K562 (cell line): ENCODE measurements around the gene GOPC. TPM values are rescaled to one million over a fixed set of nuclear protein-coding genes. Genes with fewer than 3 reads are reported as not detected.

Experiments
- ATAC-seq: fragments of 200-7000 bp; cut with Tn5 transposase; 3 replicates; pipeline ENCODE4 v1.9.1; 2020; ENCODE audit warnings: moderate library complexity
- BruUV-seq: library from RNA; stranded (reverse); fragments of 400-500 nt; replicated peaks from 2 replicates; lab custom pipeline; 2021; lab: Mats Ljungman, UMichigan
- CTCF ChIA-PET: fragments of 300-600 bp; formaldehyde crosslinking; extraction: SDS; loops from one replicate; lab custom pipeline; 2021; ENCODE audit warnings: low intra/inter-chr PET ratio; lab: Yijun Ruan, JAX
- POLR2A ChIA-PET: fragments of 300-600, 350-650 bp; sonication (Branson Sonifier 250); formaldehyde crosslinking; extraction: SDS; loops from one replicate; lab custom pipeline; 2021; ENCODE audit warnings: antibody characterized with exemption, inconsistent platforms; lab: Yijun Ruan, JAX
- DNase-seq, 4 experiments: peaks; one replicate each; pipeline versions ENCODE4 v3.0.0 to v3.0.0-alpha.2; 2011 to 2018; ENCODE audit warnings: low spot score in 3 of 4, mixed read lengths in 3 of 4; ENCODE audit errors: extremely low read depth in 1 of 4
- FAIRE-seq: peaks from 2 replicates; lab custom pipeline; 2011; peaks lifted over from hg19 to GRCh38; lab: Jason Lieb, UNC
- H2AFZ ChIP-seq: 2 replicates; pipeline ENCODE4 v1.6.0; 2011; ENCODE audit warnings: low read depth, low read length, control low read depth, inconsistent platforms
- H3K27ac ChIP-seq: fragments of 200-600 bp; 3 replicates; pipeline ENCODE4 v1.8.0; 2011; ENCODE audit warnings: low read depth, mild to moderate bottlenecking, control low read depth, inconsistent platforms, low read length, moderate library complexity, mixed read lengths; ENCODE audit errors: extremely low read depth
- H3K27me3 ChIP-seq, 2 experiments: fragments of 300-600 bp in 1 of 2; 2 replicates in 1 of 2; 3 replicates in 1 of 2; pipeline versions ENCODE4 v1.6.0 to v1.8.0; 2011; ENCODE audit warnings: inconsistent platforms in 2 of 2, low read length in 2 of 2, mild to moderate bottlenecking in 1 of 2, mixed read lengths in 1 of 2, moderate library complexity in 1 of 2; ENCODE audit not compliant: control insufficient read depth in 2 of 2, insufficient read depth in 2 of 2
- H3K36me3 ChIP-seq: fragments of 300-600 bp; 3 replicates; pipeline ENCODE4 v1.8.0; 2011; ENCODE audit warnings: mild to moderate bottlenecking, low read length, inconsistent platforms; ENCODE audit not compliant: control insufficient read depth, insufficient read depth
- H3K4me1 ChIP-seq, 2 experiments: fragments of 200-600 bp in 1 of 2; replicated peaks in 1 of 2; 2 replicates in 1 of 2; 3 replicates in 1 of 2; pipeline versions ENCODE4 v1.5.1 to v1.8.0; 2011; ENCODE audit warnings: inconsistent platforms in 2 of 2, low read length in 2 of 2, mild to moderate bottlenecking in 1 of 2, mixed read lengths in 1 of 2, moderate library complexity in 1 of 2; ENCODE audit not compliant: control insufficient read depth in 2 of 2, insufficient read depth in 2 of 2
- H3K4me2 ChIP-seq: 2 replicates; pipeline ENCODE4 v1.6.1; 2011; ENCODE audit warnings: low read length, control low read depth, inconsistent platforms, mixed read lengths; ENCODE audit not compliant: insufficient read depth
- H3K4me3 ChIP-seq: fragments of 200-600 bp; sonication (generic), shearing (Covaris generic); 2 replicates; pipeline ENCODE4 v1.5.1; 2016; ENCODE audit warnings: control low read depth, inconsistent platforms
- H3K79me2 ChIP-seq: fragments of 200-600 bp; 3 replicates; pipeline ENCODE4 v1.8.0; 2011; ENCODE audit warnings: low read length, inconsistent platforms; ENCODE audit not compliant: control insufficient read depth, insufficient read depth
- H3K9ac ChIP-seq, 2 experiments: 2 replicates each; pipeline versions ENCODE4 v1.6.0 to v1.6.1; 2011; ENCODE audit warnings: low read depth in 2 of 2, low read length in 2 of 2, control low read depth in 1 of 2, inconsistent platforms in 1 of 2, mild to moderate bottlenecking in 1 of 2, mixed read lengths in 1 of 2; ENCODE audit not compliant: insufficient read depth in 1 of 2
- H3K9me1 ChIP-seq: one replicate; pipeline ENCODE4 v1.6.0; 2011; ENCODE audit warnings: inconsistent platforms, mild to moderate bottlenecking, low read length, moderate library complexity; ENCODE audit not compliant: control insufficient read depth, insufficient read depth
- H3K9me3 ChIP-seq: replicated peaks from 2 replicates; pipeline ENCODE4 v1.5.1; 2011; ENCODE audit warnings: low read depth, low read length, inconsistent platforms; ENCODE audit not compliant: control insufficient read depth, insufficient read depth
- H4K20me1 ChIP-seq: replicated peaks from 2 replicates; pipeline ENCODE4 v1.6.1; 2011; ENCODE audit warnings: low read length, inconsistent platforms, mixed read lengths; ENCODE audit not compliant: control insufficient read depth, insufficient read depth
- CBFA2T3 ChIP-seq: fragments of 450-650 bp; IDR thresholded peaks from 2 replicates; pipeline ENCODE4 v1.6.1; 2017
- CXXC5 ChIP-seq: fragments of 250-450 bp; sonication (Bioruptor Pico); IDR thresholded peaks from 2 replicates; pipeline ENCODE4 v1.8.0; 2022; ENCODE audit warnings: inconsistent platforms, mild to moderate bottlenecking, moderate library complexity
- EP300 ChIP-seq: IDR thresholded peaks from 2 replicates; pipeline ENCODE4 v1.6.1; 2012; ENCODE audit warnings: low read length, improper control_type of control experiment
- FOXJ3 ChIP-seq: sonication (generic); formaldehyde crosslinking; IDR thresholded peaks from 2 replicates; pipeline ENCODE4 v1.4.0; 2020; ENCODE audit warnings: mild to moderate bottlenecking, missing genetic modification reagents
- NCOA6 ChIP-seq: fragments of 450-650 bp; IDR thresholded peaks from 2 replicates; pipeline ENCODE4 v1.6.1; 2017; ENCODE audit warnings: mild to moderate bottlenecking
- PHTF2 ChIP-seq: fragments of 250-450 bp; sonication (Bioruptor Pico); IDR thresholded peaks from 2 replicates; pipeline ENCODE4 v1.5.0; 2021; ENCODE audit warnings: mild to moderate bottlenecking
- RCOR1 ChIP-seq, 2 experiments: IDR thresholded peaks; 2 replicates each; pipeline ENCODE4 v1.6.1; 2012; ENCODE audit warnings: low read depth in 2 of 2, low read length in 2 of 2, borderline replicate concordance in 1 of 2, improper control_type of control experiment in 1 of 2
- TCF7 ChIP-seq: sonication (generic); IDR thresholded peaks from 2 replicates; pipeline ENCODE4 v1.6.1; 2016; ENCODE audit warnings: antibody characterized with exemption, borderline replicate concordance
- TEAD4 ChIP-seq, 2 experiments: sonication (generic) in 1 of 2; formaldehyde crosslinking in 1 of 2; IDR thresholded peaks; 2 replicates each; pipeline versions ENCODE4 v1.6.1 to v1.8.0; 2012 to 2022; ENCODE audit warnings: borderline replicate concordance in 1 of 2, inconsistent platforms in 1 of 2, low read length in 1 of 2, mild to moderate bottlenecking in 1 of 2, missing genetic modification reagents in 1 of 2
- U2AF2 ChIP-seq: fragments of 200-400 bp; formaldehyde crosslinking; optimal IDR thresholded peaks from 2 replicates; pipeline ENCODE3; 2017; ENCODE audit warnings: low read depth, mild to moderate bottlenecking, low read length
- ZNF76 ChIP-seq: fragments of 250-450 bp; sonication (Bioruptor Pico); IDR thresholded peaks from 2 replicates; pipeline ENCODE4 v1.4.0; 2020; ENCODE audit warnings: mild to moderate bottlenecking, moderate library complexity, borderline replicate concordance
- WGBS: fragments of 100-300 bp; shearing (Covaris generic); methylation state at CpG from one replicate; pipeline ENCODE4 v1.1.6; 2016; ENCODE audit warnings: low coverage, mixed read lengths; ENCODE audit not compliant: insufficient coverage; ENCODE audit errors: missing lambda C conversion rate; 5-methylcytosine and 5-hydroxymethylcytosine counted together
- in situ Hi-C: fragments of 300-500 bp; cut with MboI; formaldehyde crosslinking; loops from 4 replicates; pipeline ENCODE4 v1.15.0; 2018; ENCODE audit warnings: inconsistent platforms, mixed read lengths
- intact Hi-C: fragments of 100-400 bp; cut with micrococcal nuclease; formaldehyde crosslinking; loops from 2 replicates; pipeline ENCODE4 v1.14.2; 2022
- polyA plus RNA-seq, 8 experiments: library from polyadenylated mRNA; depleted of rRNA in 4 of 8; stranded (reverse) in 5 of 8; unstranded in 3 of 8; fragments of >200 nt; fragmentation: Nextera tagmentation in 2 of 8; fragmentation: Illumina TruSeq in 1 of 8; extraction: Ambion mirVana in 2 of 8; extraction: Trizol in 1 of 8; gene quantifications; 2 replicates each; pipeline versions ENCODE4 v1.2.1 to v1.2.3, GENCODE V29; 2011 to 2014; ENCODE audit warnings: inconsistent platforms in 1 of 8, missing spikeins in 1 of 8
- total RNA-seq, 7 experiments: library from RNA; depleted of rRNA in 6 of 7; stranded (reverse); fragments of >200 nt in 6 of 7; fragmentation: Illumina TruSeq in 2 of 7; extraction: Trizol in 2 of 7; gene quantifications; 2 replicates each; pipeline versions ENCODE4 v1.2.1 to v1.2.3, GENCODE V29; 2011 to 2021; ENCODE audit warnings: low replicate concordance in 1 of 7
- TF ChIP-seq, protein P1 (sequence below): fragments of 250-450 bp; sonication (Bioruptor Pico); IDR thresholded peaks from 2 replicates; pipeline ENCODE4 v1.4.0; 2020; ENCODE audit warnings: borderline replicate concordance
- TF ChIP-seq, protein P2 (sequence below): fragments of 250-450 bp; sonication (Bioruptor Pico); IDR thresholded peaks from 2 replicates; pipeline ENCODE4 v1.4.0; 2020; ENCODE audit warnings: mild to moderate bottlenecking
- TF ChIP-seq, protein P3 (sequence below): sonication (generic); formaldehyde crosslinking; IDR thresholded peaks from 2 replicates; pipeline ENCODE4 v1.8.0; 2023; ENCODE audit warnings: mild to moderate bottlenecking, missing genetic modification reagents

GOPC gene
- total and polyA plus RNA-seq, 9 of the 15 experiments (the other 6 are each of a cell fraction or from before 2014, with no cell fraction given): 10.0 to 32.2 (median 25.6) TPM

DNA sequence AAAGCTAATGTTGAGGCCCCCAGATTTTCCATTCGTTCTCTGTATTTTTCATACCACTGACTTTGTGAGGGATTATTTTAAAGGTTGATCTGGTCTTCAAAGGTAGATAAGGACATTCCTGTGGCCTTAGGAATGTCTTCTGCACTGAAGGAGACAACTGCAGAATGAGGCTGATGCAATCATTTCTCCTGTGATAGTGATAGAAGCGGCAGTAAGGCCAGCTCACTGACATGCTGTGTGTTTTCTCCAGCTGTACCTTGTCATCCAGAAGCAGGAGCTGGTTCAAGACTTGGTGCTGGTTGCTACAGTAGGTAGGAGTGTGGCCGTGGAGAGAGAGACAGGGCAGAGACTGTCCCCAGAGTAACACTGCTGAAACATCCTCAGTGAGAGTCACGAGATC is 66.0 kb downstream of the GOPC start:
- Histone ChIP-seq H3K4me1 (peaks cover 0 to 15% of the 10 kb centered on the region in 2 experiments; a peak in 2 of 5 replicates), H3K4me3 (no peak overlapping the region), H3K4me2 (peak overlapping the region; percentile 44; the same call in 1 of the 2 replicates), H3K36me3 (no peaks in the 10 kb centered on the region; the same call in 2 of the 3 replicates), H3K27ac (peak overlapping the region; percentile 24; the same call in 1 of the 3 replicates), H3K79me2 (no peaks in the 10 kb centered on the region), H4K20me1 (no peaks in the 10 kb centered on the region), H2AFZ (peak overlapping the region; percentile 72; the same call in 1 of the 2 replicates), H3K9me3 (no peaks in the 10 kb centered on the region), H3K27me3 (no peaks in the 10 kb centered on the region), H3K9ac (peak overlapping the region; percentile 30 to 54; a peak in 2 of 4 replicates), H3K9me1 (no peaks in the 10 kb centered on the region)
- in situ Hi-C loops (no loop called here), intact Hi-C loops (loop anchor here (5.0 kb wide), 1 partner anchor 54 kb away; the partner anchor contains the start of gene DCBLD1)
- no TSS peak for BruUV-seq
- no peak for DNase-seq
- peak; percentile 56 for FAIRE-seq
- 25% methylated on average over 4 of the region's 4 CpGs for WGBS
- POLR2A ChIA-PET: interaction anchor here (1.0 to 1.1 kb wide), 3 partner anchors 9 to 54 kb away, joined by 3 to 4 read pairs (median 4); partner anchors contain the start of gene DCBLD1
- peak; percentile 90 for ATAC-seq
- CTCF ChIA-PET: no interaction called here
- TF ChIP-seq TCF7: no peak
- TF ChIP-seq TEAD4 (IDR thresholded peaks at IDR 0.05; ENCODE audit: low read length): peak; percentile 49
- no peak for TF ChIP-seq TEAD4 (CRISPR knock-in tag; IDR thresholded peaks at IDR 0.05; ENCODE audit: borderline replicate concordance)
- TF ChIP-seq CBFA2T3: no peak
- TF ChIP-seq, protein P1, sequence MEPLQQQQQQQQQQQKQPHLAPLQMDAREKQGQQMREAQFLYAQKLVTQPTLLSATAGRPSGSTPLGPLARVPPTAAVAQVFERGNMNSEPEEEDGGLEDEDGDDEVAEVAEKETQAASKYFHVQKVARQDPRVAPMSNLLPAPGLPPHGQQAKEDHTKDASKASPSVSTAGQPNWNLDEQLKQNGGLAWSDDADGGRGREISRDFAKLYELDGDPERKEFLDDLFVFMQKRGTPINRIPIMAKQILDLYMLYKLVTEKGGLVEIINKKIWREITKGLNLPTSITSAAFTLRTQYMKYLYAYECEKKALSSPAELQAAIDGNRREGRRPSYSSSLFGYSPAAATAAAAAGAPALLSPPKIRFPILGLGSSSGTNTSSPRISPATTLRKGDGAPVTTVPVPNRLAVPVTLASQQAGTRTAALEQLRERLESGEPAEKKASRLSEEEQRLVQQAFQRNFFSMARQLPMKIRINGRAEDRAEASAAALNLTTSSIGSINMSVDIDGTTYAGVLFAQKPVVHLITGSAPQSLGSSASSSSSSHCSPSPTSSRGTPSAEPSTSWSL: no peak
- no peak for TF ChIP-seq FOXJ3 (CRISPR knock-in tag)
- no peak for TF ChIP-seq U2AF2
- TF ChIP-seq ZNF76: no peak
- TF ChIP-seq, protein P2, sequence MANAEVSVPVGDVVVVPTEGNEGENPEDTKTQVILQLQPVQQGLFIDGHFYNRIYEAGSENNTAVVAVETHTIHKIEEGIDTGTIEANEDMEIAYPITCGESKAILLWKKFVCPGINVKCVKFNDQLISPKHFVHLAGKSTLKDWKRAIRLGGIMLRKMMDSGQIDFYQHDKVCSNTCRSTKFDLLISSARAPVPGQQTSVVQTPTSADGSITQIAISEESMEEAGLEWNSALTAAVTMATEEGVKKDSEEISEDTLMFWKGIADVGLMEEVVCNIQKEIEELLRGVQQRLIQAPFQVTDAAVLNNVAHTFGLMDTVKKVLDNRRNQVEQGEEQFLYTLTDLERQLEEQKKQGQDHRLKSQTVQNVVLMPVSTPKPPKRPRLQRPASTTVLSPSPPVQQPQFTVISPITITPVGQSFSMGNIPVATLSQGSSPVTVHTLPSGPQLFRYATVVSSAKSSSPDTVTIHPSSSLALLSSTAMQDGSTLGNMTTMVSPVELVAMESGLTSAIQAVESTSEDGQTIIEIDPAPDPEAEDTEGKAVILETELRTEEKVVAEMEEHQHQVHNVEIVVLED (CRISPR knock-in tag): no peak
- TF ChIP-seq EP300: peak; percentile 36; the same call in 1 of the 2 replicates
- TF ChIP-seq PHTF2 (CRISPR knock-in tag): no peak
- TF ChIP-seq, protein P3, sequence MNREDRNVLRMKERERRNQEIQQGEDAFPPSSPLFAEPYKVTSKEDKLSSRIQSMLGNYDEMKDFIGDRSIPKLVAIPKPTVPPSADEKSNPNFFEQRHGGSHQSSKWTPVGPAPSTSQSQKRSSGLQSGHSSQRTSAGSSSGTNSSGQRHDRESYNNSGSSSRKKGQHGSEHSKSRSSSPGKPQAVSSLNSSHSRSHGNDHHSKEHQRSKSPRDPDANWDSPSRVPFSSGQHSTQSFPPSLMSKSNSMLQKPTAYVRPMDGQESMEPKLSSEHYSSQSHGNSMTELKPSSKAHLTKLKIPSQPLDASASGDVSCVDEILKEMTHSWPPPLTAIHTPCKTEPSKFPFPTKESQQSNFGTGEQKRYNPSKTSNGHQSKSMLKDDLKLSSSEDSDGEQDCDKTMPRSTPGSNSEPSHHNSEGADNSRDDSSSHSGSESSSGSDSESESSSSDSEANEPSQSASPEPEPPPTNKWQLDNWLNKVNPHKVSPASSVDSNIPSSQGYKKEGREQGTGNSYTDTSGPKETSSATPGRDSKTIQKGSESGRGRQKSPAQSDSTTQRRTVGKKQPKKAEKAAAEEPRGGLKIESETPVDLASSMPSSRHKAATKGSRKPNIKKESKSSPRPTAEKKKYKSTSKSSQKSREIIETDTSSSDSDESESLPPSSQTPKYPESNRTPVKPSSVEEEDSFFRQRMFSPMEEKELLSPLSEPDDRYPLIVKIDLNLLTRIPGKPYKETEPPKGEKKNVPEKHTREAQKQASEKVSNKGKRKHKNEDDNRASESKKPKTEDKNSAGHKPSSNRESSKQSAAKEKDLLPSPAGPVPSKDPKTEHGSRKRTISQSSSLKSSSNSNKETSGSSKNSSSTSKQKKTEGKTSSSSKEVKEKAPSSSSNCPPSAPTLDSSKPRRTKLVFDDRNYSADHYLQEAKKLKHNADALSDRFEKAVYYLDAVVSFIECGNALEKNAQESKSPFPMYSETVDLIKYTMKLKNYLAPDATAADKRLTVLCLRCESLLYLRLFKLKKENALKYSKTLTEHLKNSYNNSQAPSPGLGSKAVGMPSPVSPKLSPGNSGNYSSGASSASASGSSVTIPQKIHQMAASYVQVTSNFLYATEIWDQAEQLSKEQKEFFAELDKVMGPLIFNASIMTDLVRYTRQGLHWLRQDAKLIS (CRISPR knock-in tag): no peak
- peak in 1 of 2 experiments; percentile 62; a peak in 1 of 4 replicates for TF ChIP-seq RCOR1 (IDR thresholded peaks at IDR 0.05; ENCODE audit: borderline replicate concordance in 1 of 2, low read depth in 2 of 2, low read length in 2 of 2)
- no peak for TF ChIP-seq NCOA6
- peak; percentile 47; the same call in 1 of the 2 replicates for TF ChIP-seq CXXC5 (CRISPR knock-in tag)
